GM13977 (cell line): ENCODE data around the gene ZNF474.
"Not testable (repeated sequence)": the region's sequence is repeated elsewhere in the genome, so short reads cannot be mapped to it uniquely, and the experiment has no call there.

ENCODE experiments used
- DNase-seq: peaks from one replicate; pipeline ENCODE4 v3.0.0; 2012; ENCODE audit warnings: low spot score
- CTCF ChIP-seq: IDR thresholded peaks from 2 replicates; pipeline ENCODE4 v1.5.1; 2012; ENCODE audit warnings: mild to moderate bottlenecking, control low read depth; ENCODE audit not compliant: insufficient read depth; ENCODE audit errors: extremely low read depth, missing control alignments
- in situ Hi-C: fragments of 300-500 bp; cut with MboI; formaldehyde crosslinking; loops from one replicate; pipeline ENCODE4 v1.12.0; 2022; ENCODE audit warnings: low sequenced_read_pairs, low pct_unique_long_range_greater_than_20kb, mixed read lengths, inconsistent platforms; ENCODE audit not compliant: unreplicated experiment

Gene ZNF474

GRCh38 chr5:122093415-122094180 is 35.7 kb upstream of the ZNF474 start:
- DNase-seq: no peak
- no peak for TF ChIP-seq CTCF
- in situ Hi-C loops: no loop called here

- DNase-seq, in situ Hi-C loops: not testable (repeated sequence)
Measured at GRCh38 chr5:122094251-122094650, 35.1 kb upstream of the ZNF474 start.

GRCh38 chr5:122095158-122095557 is 34.2 kb upstream of the ZNF474 start:
- no peak for DNase-seq
- TF ChIP-seq CTCF: no peak
- in situ Hi-C loops: no loop called here

- DNase-seq: no peak
- in situ Hi-C loops: no loop called here
- TF ChIP-seq CTCF: no peak
Measured at GRCh38 chr5:122097391-122097790, 32.0 kb upstream of the ZNF474 start.

- no peak for DNase-seq
- in situ Hi-C loops: no loop called here
- no peak for TF ChIP-seq CTCF
Measured at GRCh38 chr5:122099060-122099790, 30.1 kb upstream of the ZNF474 start.

GRCh38 chr5:122101636-122102285 is 27.6 kb upstream of the ZNF474 start:
- in situ Hi-C loops: no loop called here
- DNase-seq: no peak
- peak; percentile 56 for TF ChIP-seq CTCF

GRCh38 chr5:122102825-122103224 is 26.5 kb upstream of the ZNF474 start:
- in situ Hi-C loops: no loop called here
- no peak for TF ChIP-seq CTCF
- no peak for DNase-seq
